ENCODE data around the gene GTPBP6.
"Not testable (repeated sequence)": the region's sequence is repeated elsewhere in the genome, so short reads cannot be mapped to it uniquely, and the experiment has no call there.

GTPBP6 gene

DNA sequence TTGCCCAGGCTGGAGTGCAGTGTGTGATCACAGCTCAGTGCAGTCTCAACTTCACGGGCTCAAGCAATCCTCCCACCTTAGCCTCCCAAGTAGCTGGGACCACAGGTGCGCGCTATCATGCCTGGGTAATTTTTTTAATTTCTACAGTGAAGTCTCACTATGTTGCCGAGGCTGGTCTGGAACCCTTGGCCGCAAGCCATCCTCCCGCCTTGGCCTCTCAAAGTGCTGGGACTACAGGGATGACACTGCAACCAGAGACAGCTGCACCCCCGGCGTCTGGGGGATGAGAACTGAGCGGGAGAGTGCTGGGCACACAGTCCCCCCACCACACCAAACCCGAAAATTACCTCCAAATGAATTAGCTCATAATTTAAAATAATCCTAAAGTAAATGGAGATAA is 33.1 kb upstream of the GTPBP6 start:
- DNase-seq: no peak

DNA sequence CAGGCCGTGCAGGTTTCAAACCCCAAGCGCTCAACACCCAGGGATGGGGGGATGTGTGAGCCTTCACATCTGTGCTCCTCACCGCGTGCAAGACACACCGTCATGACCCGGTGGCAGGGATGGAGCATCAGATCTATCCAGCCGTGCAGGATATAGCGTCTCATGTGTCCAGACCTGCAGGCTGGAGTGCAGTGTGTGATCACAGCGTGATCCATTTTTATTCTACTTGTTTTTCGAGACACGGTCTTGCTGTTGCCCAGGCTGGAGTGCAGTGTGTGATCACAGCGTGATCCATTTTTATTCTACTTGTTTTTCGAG is 32.7 kb upstream of the GTPBP6 start:
- not testable (repeated sequence) for DNase-seq

DNA sequence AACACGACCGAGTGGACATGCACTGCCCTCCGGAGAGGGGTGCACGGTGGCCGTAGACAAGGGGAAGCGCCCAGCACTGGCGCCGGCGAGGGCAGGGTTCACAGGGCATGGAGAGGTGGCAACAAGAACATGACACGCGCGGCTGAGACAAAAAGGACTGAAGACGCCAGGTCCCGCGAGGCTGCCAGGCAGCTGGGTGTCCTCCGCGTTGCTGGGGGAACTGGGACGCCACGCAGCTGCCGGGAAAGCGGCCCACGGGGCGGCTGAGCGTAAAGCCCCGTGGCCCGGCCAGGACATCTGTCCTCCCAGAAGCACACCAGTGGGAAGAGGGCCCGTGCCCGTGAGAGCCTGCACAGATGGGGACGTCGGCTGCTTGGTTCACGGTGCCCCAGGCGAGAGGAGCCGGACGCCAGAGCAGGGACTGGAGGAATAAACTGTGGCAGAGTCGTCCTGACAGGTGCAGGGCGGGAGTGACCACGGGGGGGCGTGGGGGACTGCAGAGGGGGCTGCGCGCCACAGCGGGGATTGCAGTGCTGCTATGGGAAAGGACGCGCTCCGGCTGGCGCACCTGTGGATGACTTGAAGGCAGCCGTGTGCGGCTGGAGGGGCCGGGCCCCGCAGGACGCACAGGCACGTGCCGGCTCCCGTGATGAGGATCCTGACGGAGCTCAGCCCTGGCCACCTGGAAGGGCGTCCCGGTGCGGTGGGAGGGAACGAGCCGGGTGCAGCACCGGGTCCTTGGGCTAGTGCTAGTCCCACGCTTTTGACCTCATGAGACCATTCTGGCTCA is 32.1 kb upstream of the GTPBP6 start:
- DNase-seq: no peak

DNA sequence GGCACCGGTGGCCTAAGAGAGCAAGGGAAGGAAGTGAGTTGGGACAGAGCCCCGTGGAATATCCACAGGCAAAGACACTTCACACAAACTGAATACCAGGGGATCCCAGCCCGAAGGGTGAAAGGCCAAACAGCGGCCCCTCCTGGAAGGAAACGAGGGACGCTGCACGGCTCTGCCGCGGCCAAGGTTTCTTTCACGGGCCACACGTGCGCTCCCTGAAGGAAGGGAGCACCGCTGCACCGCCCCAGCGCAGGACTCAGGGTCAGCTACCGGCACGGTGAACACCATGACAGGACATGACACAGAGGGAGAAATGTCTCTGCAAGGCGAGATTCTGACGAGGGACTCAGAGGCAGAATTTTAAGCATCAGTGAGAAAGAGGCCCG is 31.5 kb upstream of the GTPBP6 start:
- DNase-seq: no peak

DNA sequence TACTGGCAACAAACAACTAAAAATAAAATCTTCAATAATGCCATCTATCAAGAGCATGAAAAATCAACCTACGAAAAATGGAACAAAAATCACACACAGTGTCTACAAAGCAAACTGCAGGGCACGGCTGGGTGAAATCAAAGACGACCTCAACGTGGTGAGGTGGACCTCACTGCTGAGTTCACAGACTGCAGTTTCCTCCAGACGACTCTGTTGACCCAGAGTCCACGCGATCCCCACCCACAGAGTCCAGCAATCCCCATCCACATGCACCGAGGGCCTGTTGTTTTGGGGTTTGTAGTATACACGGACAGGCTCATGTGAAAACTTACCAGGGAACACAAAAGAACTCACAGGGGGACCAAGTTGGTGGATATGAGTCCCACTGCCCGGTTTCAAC is 31.1 kb upstream of the GTPBP6 start:
- DNase-seq: no peak

DNA sequence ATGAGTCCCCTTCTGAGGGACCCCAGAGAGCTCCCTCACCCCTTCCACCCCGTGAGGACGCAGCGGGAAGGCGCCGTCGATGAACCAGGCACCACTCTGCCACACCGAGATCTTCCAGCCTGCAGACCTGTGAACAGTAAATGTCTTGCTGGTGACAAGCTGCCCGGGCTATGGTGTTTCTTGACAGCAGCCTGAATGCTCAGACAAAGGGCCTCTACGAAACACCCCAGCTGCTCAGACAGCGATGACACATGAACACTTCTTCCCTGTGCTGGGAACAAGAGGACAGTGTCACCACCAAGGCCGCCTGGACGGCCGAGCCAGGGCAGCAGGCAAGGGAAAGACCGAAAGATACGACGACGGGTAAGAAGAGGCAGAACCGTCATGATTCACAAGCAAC is 30.6 kb upstream of the GTPBP6 start:
- no peak for DNase-seq

DNA sequence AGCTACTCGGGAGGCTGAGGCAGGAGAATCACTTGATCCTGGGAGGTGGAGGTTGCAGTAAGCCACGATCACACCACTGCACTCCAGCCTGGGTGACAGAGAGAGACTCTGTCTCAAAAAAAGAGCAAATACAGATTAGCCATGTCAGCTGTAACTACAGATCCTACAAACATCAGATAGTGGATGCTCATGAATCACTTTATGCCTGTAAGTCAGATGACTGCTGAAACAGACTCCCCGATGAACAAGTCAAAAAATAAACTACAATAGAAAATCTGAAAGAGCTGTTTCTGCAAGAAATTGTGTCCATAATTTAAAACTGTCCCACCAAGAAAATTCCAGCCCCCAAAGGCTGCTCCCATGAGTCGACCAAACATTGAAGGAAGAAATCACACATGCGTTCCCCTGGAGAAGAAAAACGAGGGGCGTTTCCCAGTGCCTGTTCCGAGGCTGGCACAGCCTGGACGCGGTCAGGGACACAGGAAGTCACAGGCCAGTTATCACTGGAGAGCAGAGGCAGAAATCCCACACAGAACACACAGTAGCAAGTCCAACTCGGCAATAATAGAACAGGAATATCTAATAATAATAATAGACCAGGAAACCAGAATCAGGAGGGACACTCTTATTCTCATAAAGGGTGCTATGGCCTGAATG is 30.0 kb upstream of the GTPBP6 start:
- DNase-seq: no peak

DNA sequence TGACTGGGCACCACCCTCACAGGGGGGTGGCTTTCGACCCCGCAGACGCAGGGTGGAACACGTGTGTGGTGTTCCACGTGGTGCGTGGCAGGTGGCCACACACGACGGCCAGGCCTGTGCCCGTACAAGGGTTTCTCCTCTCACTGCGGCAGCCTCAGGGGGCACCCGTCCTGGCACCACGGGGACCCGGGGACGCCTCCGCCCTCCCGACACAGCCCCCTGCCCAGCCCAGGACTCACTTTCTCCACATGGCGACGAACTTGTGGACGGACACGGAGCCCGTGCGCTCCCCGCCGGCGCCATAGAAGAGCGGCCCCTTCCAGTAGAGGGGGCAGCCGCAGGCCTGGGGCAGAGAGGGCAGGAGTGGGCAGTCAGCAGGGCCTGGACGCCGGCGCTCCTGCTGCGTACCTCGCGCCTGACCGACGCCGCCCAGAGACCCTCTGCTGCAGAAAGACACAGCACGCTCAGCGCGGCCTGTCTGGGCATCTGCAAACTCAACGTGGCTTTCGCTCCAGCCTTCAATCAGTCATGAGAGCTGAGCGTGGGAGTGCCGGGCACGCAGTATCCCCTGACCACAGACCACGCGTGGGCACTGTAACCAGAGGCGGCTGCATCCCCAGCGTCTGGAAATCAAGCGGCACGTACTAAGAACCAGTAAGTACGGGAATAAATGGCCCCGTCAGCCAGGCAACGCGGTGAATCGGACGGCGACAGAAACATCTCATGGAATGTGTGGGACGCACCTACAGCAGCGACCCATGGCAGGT is 28.9 kb upstream of the GTPBP6 start:
- DNase-seq: no peak

DNA sequence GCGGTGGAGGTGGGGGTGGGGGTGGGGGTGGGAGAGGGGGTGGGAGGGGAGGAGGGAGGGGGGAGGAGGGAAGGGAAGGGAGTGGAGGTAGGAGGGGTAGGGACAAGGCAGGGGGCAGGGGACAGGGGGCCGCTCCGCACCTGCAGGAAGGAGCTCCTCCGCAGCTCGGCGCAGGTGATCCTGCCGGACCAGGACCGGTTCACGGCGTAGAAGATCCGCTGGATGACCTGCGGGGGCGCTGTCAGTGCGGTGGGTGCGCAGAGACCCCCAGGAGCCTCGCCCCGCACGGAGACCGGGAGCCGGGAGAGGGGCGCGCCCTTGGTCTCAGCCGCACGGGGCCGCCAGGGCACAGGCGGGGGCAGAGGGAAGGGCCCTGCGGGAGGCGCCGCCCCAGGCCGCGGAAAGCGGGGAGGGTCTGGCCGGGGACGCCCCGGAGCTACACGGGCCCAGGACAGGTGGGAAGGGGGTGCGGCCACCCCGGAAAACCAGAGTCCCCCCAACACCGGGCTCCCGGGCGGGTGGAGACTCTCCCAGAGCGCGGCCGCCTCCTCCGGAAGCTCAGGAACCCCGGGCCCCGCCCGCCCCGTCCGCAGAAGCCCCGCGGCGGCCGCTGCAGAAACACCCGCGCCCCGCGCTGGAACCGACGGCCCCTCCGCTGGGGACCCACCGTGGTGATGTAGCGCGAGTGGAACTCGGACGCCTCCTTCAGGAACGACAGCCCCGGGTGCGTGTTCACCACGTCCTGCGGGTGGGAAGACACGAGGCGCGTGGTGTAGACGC is 27.6 kb upstream of the GTPBP6 start:
- DNase-seq: no peak

DNA sequence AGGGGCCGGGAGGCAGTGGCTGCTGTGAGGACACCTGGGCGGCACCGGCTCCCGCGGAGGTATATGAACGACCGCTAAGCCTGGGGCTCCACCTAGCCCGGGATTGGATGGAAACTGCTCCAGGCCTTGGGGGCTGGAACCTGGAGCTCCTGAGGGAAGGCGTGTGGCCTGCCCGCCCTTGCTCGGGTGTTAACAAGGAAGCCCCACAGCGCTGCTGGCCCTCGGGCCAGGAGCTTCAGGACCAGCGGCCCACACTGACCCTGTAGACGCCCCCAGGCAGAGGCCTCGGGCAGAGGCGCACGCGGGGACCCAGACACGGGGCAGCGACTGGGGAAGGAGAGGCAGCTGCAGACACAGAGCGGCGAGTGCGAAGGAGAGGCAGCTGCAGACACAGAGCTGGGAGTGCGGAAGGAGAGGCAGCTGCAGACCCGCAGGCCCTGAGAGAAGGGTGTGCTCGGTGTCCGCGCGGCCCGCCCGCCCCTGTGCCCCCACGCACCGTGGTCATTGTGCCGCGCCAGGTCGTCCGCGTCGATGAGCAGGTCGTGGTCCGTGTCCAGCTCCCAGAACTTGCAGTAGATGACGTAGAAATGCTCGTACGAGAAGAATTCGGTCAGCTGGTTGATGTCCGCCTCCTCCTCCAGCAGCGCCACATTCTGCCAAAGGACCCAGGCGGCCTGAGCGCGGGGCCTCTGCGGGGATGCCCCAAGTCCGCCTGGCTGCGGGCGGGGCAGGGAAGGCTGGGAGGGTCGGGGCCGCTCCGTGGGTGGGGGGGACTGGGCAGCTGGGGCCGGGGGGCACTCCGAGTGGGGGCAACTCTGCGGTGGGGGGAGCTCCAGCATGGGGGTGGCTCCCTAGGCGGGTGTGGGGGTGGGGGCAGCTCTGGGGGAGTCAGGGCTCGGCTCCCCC is 26.7 kb upstream of the GTPBP6 start:
- DNase-seq: no peak

DNA sequence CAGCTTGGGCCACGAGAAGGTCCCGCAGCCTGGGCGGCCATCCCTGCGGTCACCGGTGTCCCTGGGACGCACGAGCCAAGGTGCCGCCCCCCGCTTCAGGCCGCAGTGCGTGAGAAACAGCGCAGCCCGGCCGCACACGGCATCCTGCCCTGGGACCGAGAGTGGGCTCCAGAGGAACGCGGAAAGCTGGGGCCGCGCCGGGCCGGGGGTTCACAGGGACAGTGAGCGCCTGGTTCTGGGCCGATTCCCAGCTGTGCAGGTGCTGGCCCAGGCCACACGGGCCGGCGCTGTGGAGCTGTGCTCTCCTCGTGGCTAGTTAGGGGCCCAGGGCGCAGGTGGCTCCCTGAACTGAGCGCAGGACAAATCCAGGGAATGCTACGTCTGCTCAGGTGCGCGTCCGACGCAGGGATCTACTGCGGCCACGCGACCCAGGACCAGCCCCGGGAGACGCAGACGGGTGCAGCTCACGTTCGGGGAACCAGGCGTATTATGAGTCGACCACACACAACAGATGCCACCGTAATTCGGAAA is 25.8 kb upstream of the GTPBP6 start:
- DNase-seq: no peak

DNA sequence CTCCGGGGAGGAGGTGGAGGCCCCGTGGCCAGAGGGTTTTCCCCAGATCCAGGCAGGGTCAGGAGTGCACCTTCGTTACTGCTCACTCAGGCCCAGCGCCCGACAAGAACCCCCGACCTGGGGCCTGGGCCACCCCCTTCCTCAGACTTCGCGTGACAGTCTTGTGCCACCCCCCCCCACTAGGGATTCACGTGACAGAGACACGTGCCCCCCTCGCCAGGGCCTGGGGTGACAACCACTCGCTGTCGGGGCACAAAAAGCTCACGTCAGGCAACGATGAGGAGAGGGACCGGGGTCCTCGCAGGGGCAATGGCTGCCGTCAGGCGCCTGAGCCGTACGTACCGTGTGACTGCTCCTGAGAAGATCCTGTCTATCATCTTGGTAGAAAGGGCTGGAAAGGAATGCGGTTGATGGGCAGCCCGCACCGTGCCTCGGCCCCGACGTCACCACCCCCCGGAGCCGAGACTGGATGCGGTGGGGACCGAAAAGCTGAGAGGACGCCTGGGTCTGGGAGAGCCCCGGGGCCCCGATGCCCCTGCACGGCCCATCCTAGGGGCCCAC is 23.0 kb upstream of the GTPBP6 start:
- DNase-seq: no peak

DNA sequence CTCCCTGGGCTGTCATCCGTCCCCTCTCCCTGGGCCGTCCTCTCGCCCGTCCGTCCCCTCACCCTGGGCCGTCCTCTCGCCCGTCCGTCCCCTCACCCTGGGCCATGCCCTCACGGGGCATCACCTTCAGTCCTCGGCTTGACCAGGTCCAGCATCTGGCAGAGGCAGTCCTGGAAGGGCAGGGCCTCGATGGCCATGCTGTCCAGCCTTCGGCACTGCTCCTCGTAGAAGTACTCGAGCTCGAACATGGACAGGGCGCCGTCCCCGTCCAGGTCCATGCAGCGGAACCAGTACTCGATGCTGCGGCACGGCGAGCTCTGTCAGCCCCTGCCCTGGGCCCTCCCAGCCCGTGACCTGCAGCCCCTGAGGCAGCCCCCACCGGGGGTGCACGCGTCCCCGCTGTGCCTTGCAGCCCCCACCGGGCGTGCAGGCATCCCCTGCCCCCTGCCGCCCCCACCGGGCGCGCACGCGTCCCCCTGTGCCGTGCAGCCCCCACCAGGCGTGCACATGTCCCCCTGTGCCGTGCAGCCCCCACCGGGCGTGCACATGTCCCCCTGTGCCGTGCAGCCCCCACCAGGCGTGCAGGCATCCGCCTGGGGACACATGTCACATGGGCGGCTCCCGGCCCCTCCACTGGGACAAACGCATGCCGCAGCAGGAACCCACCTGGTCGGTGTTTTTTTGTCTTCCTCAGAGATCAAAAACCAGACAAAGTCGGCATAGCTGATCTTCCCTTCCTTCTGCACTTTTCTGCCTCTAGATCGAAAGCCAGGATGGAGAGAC is 22.2 kb upstream of the GTPBP6 start:
- DNase-seq: no peak

DNA sequence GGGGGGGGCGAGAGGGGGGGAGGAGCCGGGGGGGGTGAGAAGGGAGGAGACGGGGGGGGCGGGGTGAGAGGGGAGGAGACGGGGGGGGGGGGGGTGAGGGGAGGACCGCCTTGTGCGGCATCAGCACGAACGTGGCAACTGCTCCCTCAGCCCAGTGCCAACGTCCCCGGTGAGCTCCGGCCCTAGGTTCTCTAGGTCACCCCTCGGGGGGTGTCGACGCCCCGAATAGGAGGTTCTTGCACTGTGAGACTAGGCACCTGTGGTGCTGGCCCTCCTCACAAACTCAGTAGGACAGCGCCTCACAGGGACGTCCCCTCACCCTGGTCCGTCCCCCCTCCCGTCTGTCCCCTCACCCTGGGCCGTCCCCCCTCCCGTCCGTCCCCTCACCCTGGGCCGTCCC is 21.5 kb upstream of the GTPBP6 start:
- DNase-seq: no peak

DNA sequence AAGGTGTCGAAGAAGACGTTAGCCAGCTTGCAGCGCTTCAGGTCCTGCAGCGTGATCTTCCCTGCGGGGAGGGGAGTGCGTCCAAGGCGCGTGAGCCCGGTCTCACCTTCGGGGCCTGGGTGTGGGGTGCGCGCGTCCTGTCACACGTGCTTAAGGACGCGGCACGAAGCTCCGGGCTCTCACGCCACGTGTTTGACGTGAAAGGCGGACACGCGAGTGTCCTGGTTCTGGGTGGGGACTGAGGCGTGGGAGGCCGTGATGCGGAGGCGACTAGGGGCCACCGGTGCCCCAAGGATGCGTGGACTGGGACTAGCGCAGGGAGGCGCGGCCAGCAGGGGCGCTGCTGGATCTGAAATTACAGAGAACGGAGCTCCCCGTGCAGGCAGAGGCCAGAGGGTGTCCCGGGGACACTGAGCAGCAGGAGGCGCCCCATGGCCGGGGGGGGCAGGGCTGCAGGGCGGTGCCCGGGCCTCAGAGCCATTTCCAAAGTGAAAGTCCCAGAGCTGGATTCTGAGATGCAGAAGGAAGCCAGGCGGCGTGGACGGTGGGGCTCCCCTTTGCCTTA is 20.3 kb upstream of the GTPBP6 start:
- no peak for DNase-seq

DNA sequence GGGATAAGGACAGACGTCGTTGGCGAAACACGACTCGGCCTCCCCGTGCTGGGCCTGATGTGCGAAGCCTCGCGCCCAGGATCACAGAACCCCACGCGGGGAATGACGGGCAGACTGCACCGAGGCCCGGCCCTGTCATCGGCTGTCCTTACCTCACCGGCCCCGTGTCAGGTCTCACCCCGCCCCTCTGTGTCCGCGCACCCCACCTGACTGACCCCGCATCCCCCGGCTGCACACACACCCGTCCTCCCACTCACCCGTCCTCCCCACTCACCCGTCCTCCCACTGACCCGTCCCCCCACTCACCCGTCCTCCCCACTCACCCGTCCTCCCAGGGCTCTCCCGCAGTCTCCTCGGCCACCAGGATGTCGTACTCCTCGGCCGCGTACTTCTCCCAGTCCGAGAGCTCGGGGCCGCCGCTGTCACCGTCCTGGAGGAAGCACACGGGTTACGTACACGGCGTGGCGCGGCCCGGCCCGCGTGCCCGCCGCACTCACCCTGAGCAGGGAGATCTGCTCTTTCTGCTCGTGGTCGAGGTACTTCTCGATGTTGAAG is 19.8 kb upstream of the GTPBP6 start:
- no peak for DNase-seq

DNA sequence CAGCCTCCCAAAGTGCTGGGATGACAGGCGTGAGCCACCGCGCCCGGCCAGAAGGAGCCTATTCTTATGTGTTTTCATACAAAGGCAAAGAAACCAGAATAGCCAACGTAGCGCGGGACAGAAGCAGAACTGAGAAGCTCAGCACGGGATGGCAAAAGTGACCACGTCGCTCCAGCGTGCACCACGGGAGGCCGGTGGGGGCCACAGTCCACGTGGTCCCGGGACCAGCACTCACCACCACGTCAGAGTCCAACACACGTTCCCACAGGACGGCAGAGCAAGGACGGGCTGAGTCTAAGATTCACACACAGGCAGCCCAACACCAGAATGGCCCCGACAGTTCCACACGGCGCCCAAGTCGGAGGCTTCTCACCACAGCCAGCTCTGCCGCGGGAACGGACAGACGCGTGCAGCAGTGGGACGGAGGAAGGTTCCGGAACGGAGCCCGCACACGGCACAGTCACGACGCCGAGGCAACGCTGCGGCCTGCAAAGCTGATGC is 18.8 kb upstream of the GTPBP6 start:
- DNase-seq: no peak

DNA sequence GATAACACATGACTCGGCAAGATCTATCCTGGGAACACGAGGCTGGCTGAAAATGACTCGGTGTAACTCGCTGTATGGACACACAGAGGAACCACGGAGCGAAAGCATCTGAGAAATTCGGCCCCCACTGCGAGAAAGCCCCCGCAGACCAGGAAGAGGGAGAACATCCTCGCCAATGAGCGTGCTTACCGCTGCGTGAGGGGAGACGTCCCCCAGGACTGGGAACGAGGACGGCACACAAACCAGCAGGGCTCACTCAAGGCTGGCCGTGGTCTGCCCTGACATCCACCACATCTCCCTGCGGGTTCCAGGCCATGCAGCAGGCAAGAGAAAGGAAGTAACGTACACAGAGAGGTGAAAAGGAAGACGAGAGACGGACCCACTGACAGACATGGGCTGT is 17.6 kb upstream of the GTPBP6 start:
- no peak for DNase-seq

DNA sequence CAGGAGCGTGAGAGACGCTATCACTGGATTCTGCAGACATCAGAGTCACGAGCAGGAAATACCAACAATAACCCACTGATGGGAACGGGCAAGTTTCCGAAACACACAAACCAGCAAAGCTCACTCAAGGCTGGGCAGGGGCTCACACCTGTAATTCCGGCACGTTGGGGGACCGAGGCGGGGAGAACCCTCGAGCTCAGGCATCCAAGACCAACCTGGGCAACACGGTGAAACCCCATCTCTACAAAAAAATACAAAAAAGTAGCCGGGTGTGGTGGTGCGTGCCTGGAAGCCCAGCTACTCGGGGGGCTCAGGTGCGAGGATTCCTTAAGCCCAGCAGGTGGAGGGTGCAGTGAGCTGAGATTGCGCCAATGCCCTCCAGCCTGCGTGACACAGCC is 17.2 kb upstream of the GTPBP6 start:
- DNase-seq: no peak

All from stimulated activated naive CD4-positive, alpha-beta T cell treated with Interleukin-2 at 50 U/mL for 16 hours (primary cell).